H1 (cell line): Measurements from ENCODE around the gene TBK1. TPM values are rescaled to one million over a fixed set of nuclear protein-coding genes. Genes with fewer than 3 reads are reported as not detected.

Experiments
- CTCF ChIA-PET: fragments of 300-600 bp; sonication (Branson Sonifier 250); formaldehyde crosslinking; loops from one replicate; lab custom pipeline; 2021; ENCODE audit not compliant: partially characterized antibody; lab: Charles Lee
- POLR2A ChIA-PET: fragments of 300-600 bp; sonication (Branson Sonifier 250); formaldehyde crosslinking; loops from one replicate; lab custom pipeline; 2021; ENCODE audit warnings: inconsistent platforms; ENCODE audit not compliant: partially characterized antibody; lab: Charles Lee
- DNase-seq, 2 experiments: peaks; one replicate each; pipeline versions ENCODE4 v3.0.0 to v3.0.0-alpha.2; 2010 to 2022; ENCODE audit warnings: low spot score in 2 of 2, low read depth in 1 of 2, mixed read lengths in 1 of 2
- FAIRE-seq: peaks from 2 replicates; lab custom pipeline; 2011; peaks lifted over from hg19 to GRCh38; lab: Jason Lieb, UNC
- H2AFZ ChIP-seq: 2 replicates; pipeline ENCODE4 v1.8.1; 2012; ENCODE audit warnings: low read length, inconsistent platforms
- H2AK5ac ChIP-seq: 2 replicates; pipeline ENCODE4 v1.6.1; 2013; ENCODE audit warnings: low read depth, low read length
- H2BK120ac ChIP-seq: replicated peaks from 2 replicates; pipeline ENCODE3; 2013; ENCODE audit warnings: low read depth, low read length, inconsistent platforms
- H2BK12ac ChIP-seq: 2 replicates; pipeline ENCODE4 v1.6.1; 2013; ENCODE audit warnings: low read depth, low read length
- H2BK15ac ChIP-seq: 2 replicates; pipeline ENCODE4 v1.6.1; 2013; ENCODE audit warnings: low read length
- H2BK20ac ChIP-seq: 2 replicates; pipeline ENCODE4 v1.6.1; 2013; ENCODE audit warnings: low read length
- H2BK5ac ChIP-seq: 2 replicates; pipeline ENCODE4 v1.6.1; 2013; ENCODE audit warnings: low read depth, low read length
- H3K14ac ChIP-seq: 2 replicates; pipeline ENCODE4 v1.6.1; 2013; ENCODE audit warnings: inconsistent platforms; ENCODE audit not compliant: insufficient read length
- H3K18ac ChIP-seq: 2 replicates; pipeline ENCODE4 v1.6.1; 2013; ENCODE audit warnings: low read length; ENCODE audit errors: extremely low read depth
- H3K23ac ChIP-seq: 2 replicates; pipeline ENCODE4 v1.6.1; 2013; ENCODE audit warnings: inconsistent platforms; ENCODE audit not compliant: insufficient read length
- H3K23me2 ChIP-seq: 2 replicates; pipeline ENCODE4 v1.6.1; 2013; ENCODE audit warnings: low read depth, low read length
- H3K27ac ChIP-seq: 2 replicates; pipeline ENCODE4 v1.6.1; 2011; ENCODE audit warnings: low read depth, low read length, inconsistent platforms
- H3K27me3 ChIP-seq, 4 experiments: replicated peaks in 1 of 4; 1 replicate in 1 of 4; 2 replicates in 3 of 4; pipeline versions ENCODE4 v1.6.1 to v1.8.1; 2011 to 2013; ENCODE audit warnings: low read length in 3 of 4, mild to moderate bottlenecking in 3 of 4, inconsistent platforms in 2 of 4, mixed read lengths in 2 of 4, moderate library complexity in 1 of 4; ENCODE audit not compliant: control insufficient read depth in 3 of 4, insufficient read depth in 3 of 4; ENCODE audit errors: extremely low read depth in 1 of 4
- H3K36me3 ChIP-seq, 4 experiments: 2 replicates each; pipeline versions ENCODE4 v1.6.1 to v1.8.1; 2011 to 2013; ENCODE audit warnings: mild to moderate bottlenecking in 4 of 4, low read length in 3 of 4, moderate library complexity in 2 of 4, control low read depth in 1 of 4, inconsistent platforms in 1 of 4; ENCODE audit not compliant: insufficient read depth in 4 of 4, control insufficient read depth in 2 of 4
- H3K4ac ChIP-seq: replicated peaks from 2 replicates; pipeline ENCODE3; 2013; ENCODE audit warnings: low read length, low read depth, mixed read lengths, inconsistent platforms; ENCODE audit not compliant: insufficient read length
- H3K4me1 ChIP-seq, 4 experiments: replicated peaks in 1 of 4; 1 replicate in 1 of 4; 2 replicates in 3 of 4; pipeline versions ENCODE4 v1.6.1 to v1.8.1; 2011 to 2013; ENCODE audit warnings: low read length in 3 of 4, inconsistent platforms in 2 of 4, mixed read lengths in 1 of 4; ENCODE audit not compliant: insufficient read depth in 4 of 4, control insufficient read depth in 3 of 4
- H3K4me2 ChIP-seq, 2 experiments: 2 replicates each; pipeline versions ENCODE4 v1.6.1 to v1.8.1; 2011 to 2013; ENCODE audit warnings: low read depth in 2 of 2, low read length in 2 of 2, control low read depth in 1 of 2, inconsistent platforms in 1 of 2, mild to moderate bottlenecking in 1 of 2; ENCODE audit not compliant: insufficient read depth in 1 of 2
- H3K4me3 ChIP-seq, 4 experiments: fragments of 200-600, 300-600 bp in 1 of 4; sonication (generic), shearing (Covaris generic), sonication (Bioruptor Twin) in 1 of 4; 2 replicates each; pipeline versions ENCODE4 v1.5.1 to v1.8.1; 2011 to 2016; ENCODE audit warnings: low read length in 4 of 4, low read depth in 3 of 4, control low read depth in 2 of 4, inconsistent platforms in 2 of 4, mild to moderate bottlenecking in 2 of 4, mixed read lengths in 1 of 4, moderate library complexity in 1 of 4; ENCODE audit not compliant: insufficient read depth in 2 of 4; ENCODE audit errors: extremely low read depth in 1 of 4
- H3K56ac ChIP-seq: replicated peaks from 2 replicates; pipeline ENCODE3; 2013; ENCODE audit warnings: low read depth, mild to moderate bottlenecking, mixed read lengths, low read length, inconsistent platforms; ENCODE audit not compliant: insufficient read length
- H3K79me1 ChIP-seq: 2 replicates; pipeline ENCODE4 v1.6.1; 2013; ENCODE audit warnings: low read depth, low read length, control low read depth
- H3K79me2 ChIP-seq, 2 experiments: 2 replicates each; pipeline versions ENCODE4 v1.6.1 to v1.8.1; 2012 to 2013; ENCODE audit warnings: low read length in 2 of 2, mild to moderate bottlenecking in 2 of 2, inconsistent platforms in 1 of 2; ENCODE audit not compliant: insufficient read depth in 2 of 2, control insufficient read depth in 1 of 2
- H3K9ac ChIP-seq, 4 experiments: replicated peaks in 1 of 4; 1 replicate in 1 of 4; 2 replicates in 3 of 4; pipeline versions ENCODE4 v1.6.1 to v1.8.1; 2011 to 2013; ENCODE audit warnings: low read depth in 3 of 4, low read length in 3 of 4, control low read depth in 2 of 4, mild to moderate bottlenecking in 2 of 4, moderate library complexity in 2 of 4, inconsistent platforms in 1 of 4; ENCODE audit errors: extremely low read depth in 1 of 4
- H3K9me3 ChIP-seq, 2 experiments: 2 replicates each; pipeline versions ENCODE4 v1.6.1 to v1.8.1; 2012 to 2013; ENCODE audit warnings: mild to moderate bottlenecking in 2 of 2, moderate library complexity in 2 of 2, control low read depth in 1 of 2, inconsistent platforms in 1 of 2, low read depth in 1 of 2, low read length in 1 of 2, mixed read lengths in 1 of 2; ENCODE audit not compliant: insufficient read depth in 2 of 2
- H4K20me1 ChIP-seq, 2 experiments: replicated peaks in 1 of 2; 2 replicates each; pipeline versions ENCODE3 to v1.8.1; 2011 to 2013; ENCODE audit warnings: inconsistent platforms in 2 of 2, low read length in 2 of 2, mild to moderate bottlenecking in 1 of 2; ENCODE audit not compliant: insufficient read depth in 2 of 2, control insufficient read depth in 1 of 2
- H4K5ac ChIP-seq: 2 replicates; pipeline ENCODE4 v1.6.1; 2013; ENCODE audit warnings: low read length, low read depth, mixed read lengths, inconsistent platforms; ENCODE audit not compliant: insufficient read length
- H4K8ac ChIP-seq: 2 replicates; pipeline ENCODE4 v1.8.0; 2013; ENCODE audit warnings: mild to moderate bottlenecking, moderate library complexity, low read length, inconsistent platforms; ENCODE audit not compliant: insufficient read depth; ENCODE audit errors: extremely low read depth
- H4K91ac ChIP-seq: replicated peaks from 2 replicates; pipeline ENCODE3; 2013; ENCODE audit warnings: low read length, mixed read lengths, inconsistent platforms; ENCODE audit not compliant: insufficient read length
- CBX5 ChIP-seq: fragments of 300-800, 300-1000 bp; sonication (generic); IDR thresholded peaks from 2 replicates; pipeline ENCODE4 v1.7.1; 2016; ENCODE audit warnings: antibody characterized with exemption, low read length, low read depth
- CHD1 ChIP-seq: IDR thresholded peaks from 2 replicates; pipeline ENCODE4 v1.6.1; 2012; ENCODE audit warnings: low read depth, low read length, improper control_type of control experiment
- CREB1 ChIP-seq: IDR thresholded peaks from 2 replicates; pipeline ENCODE4 v1.6.1; 2012; ENCODE audit warnings: inconsistent platforms
- CTBP2 ChIP-seq: IDR thresholded peaks from 2 replicates; pipeline ENCODE4 v1.7.0; 2011; ENCODE audit warnings: borderline replicate concordance, mild to moderate bottlenecking, moderate library complexity, mixed read lengths, low read length; ENCODE audit not compliant: insufficient read depth, insufficient read length
- FOSL1 ChIP-seq: IDR thresholded peaks from 2 replicates; pipeline ENCODE4 v1.6.1; 2011; ENCODE audit warnings: mild to moderate bottlenecking, low read depth, low read length, moderate library complexity; ENCODE audit not compliant: insufficient read depth
- KDM1A ChIP-seq: fragments of 200-600, 300-600 bp; sonication (generic); IDR thresholded peaks from 2 replicates; pipeline ENCODE4 v1.7.1; 2016; ENCODE audit warnings: mild to moderate bottlenecking, low read length, borderline replicate concordance
- KDM4A ChIP-seq: IDR thresholded peaks from one replicate; pipeline ENCODE4 v1.7.1; 2012; ENCODE audit warnings: low read depth, mild to moderate bottlenecking, moderate library complexity, low read length, inconsistent platforms; ENCODE audit not compliant: severe bottlenecking
- PHF8 ChIP-seq: fragments of 200-600 bp; sonication (generic); conservative IDR thresholded peaks from 2 replicates; pipeline ENCODE4 v1.7.1; 2012; ENCODE audit warnings: low read depth, mild to moderate bottlenecking, inconsistent platforms, low read length, moderate library complexity
- SP4 ChIP-seq: IDR thresholded peaks from 2 replicates; pipeline ENCODE4 v1.6.1; 2012; ENCODE audit warnings: low read length, inconsistent platforms
- SRF ChIP-seq: IDR thresholded peaks from 2 replicates; pipeline ENCODE4 v1.6.1; 2011; ENCODE audit warnings: mild to moderate bottlenecking, low read depth, low read length, moderate library complexity
- WGBS, 2 experiments: shearing (Covaris generic) in 1 of 2; methylation state at CpG; one replicate each; pipeline versions ENCODE4 v1.1.6 to v1.1.7; 2013 to 2015; ENCODE audit warnings: low lambda C conversion rate in 2 of 2, mixed read lengths in 2 of 2, inconsistent platforms in 1 of 2, low coverage in 1 of 2, missing lambda C conversion rate in 1 of 2; ENCODE audit not compliant: insufficient replicate concordance in 2 of 2, insufficient coverage in 1 of 2, insufficient read length in 1 of 2; ENCODE audit errors: extremely low coverage in 1 of 2, missing lambda C conversion rate in 1 of 2; 5-methylcytosine and 5-hydroxymethylcytosine counted together
- polyA plus RNA-seq, 7 experiments: library from polyadenylated mRNA; depleted of rRNA in 3 of 7; stranded (reverse) in 5 of 7; unstranded in 2 of 7; fragments of >200 nt in 5 of 7; fragments of 200-250 nt in 2 of 7; gene quantifications; 1 replicate in 5 of 7; 2 replicates in 1 of 7; 4 replicates in 1 of 7; pipeline versions ENCODE4 v1.2.1 to v1.2.3, GENCODE V29; 2011 to 2013; ENCODE audit warnings: missing spikeins in 2 of 7, mixed read lengths in 2 of 7
- total RNA-seq: library from RNA; stranded (reverse); fragmentation: NEBNext Ultra II Directional; extraction: Animal tissue kit (Norgen Biotek cat#: 25700); gene quantifications from 2 replicates; pipeline ENCODE4 v1.2.1, GENCODE V29; 2021
- TF ChIP-seq, protein P1 (sequence below): IDR thresholded peaks from 2 replicates; pipeline ENCODE4 v1.6.1; 2012; ENCODE audit warnings: low read length, inconsistent platforms
- TF ChIP-seq, protein P2 (sequence below): IDR thresholded peaks from 2 replicates; pipeline ENCODE4 v1.6.1; 2011; ENCODE audit warnings: low read depth, mild to moderate bottlenecking, low read length; ENCODE audit not compliant: insufficient read depth

Gene TBK1
- total and polyA plus RNA-seq, 2 of the 8 experiments (the other 6 are each of a cell fraction or from before 2014, with no cell fraction given): 5.3 to 20.4 TPM

GRCh38 chr12:64496839-64497400, 45.0 kb downstream of the TBK1 start:
- Histone ChIP-seq H3K79me1 (no peaks in the 10 kb centered on the region), H2BK15ac (no peak overlapping the region), H3K4me2 (no peak overlapping the region), H3K4me3 (no peak overlapping the region), H3K79me2 (no peaks in the 10 kb centered on the region), H2BK12ac (no peak overlapping the region), H3K23me2 (no peaks in the 10 kb centered on the region), H2BK120ac (no peak overlapping the region), H3K27ac (no peak overlapping the region), H3K56ac (no peak overlapping the region), H3K4me1 (no peaks in the 10 kb centered on the region), H2BK5ac (no peak overlapping the region), H2BK20ac (no peak overlapping the region), H4K91ac (no peak overlapping the region), H4K5ac (no peak overlapping the region), H3K4ac (no peak overlapping the region), H3K9ac (no peak overlapping the region), H3K18ac (no peak overlapping the region), H3K23ac (no peak overlapping the region), H3K27me3 (no peaks in the 10 kb centered on the region), H2AK5ac (no peak overlapping the region), H2AFZ (no peak overlapping the region), H4K20me1 (no peaks in the 10 kb centered on the region), H3K14ac (no peak overlapping the region), H3K36me3 (peaks cover 2 to 59% (median 19%) of the 10 kb centered on the region in 4 experiments; a peak in 6 of 8 replicates), H4K8ac (no peak overlapping the region), H3K9me3 (no peaks in the 10 kb centered on the region)
- FAIRE-seq (no peak), DNase-seq (no peak)
- WGBS, 2 experiments: 96% methylated on average over 2 of the region's 2 CpGs; no CpG with 5 or more reads in 1 of the 2 experiments
- CTCF ChIA-PET: interaction anchor here (0.7 to 1.5 kb wide), 3 partner anchors 18 to 44 kb away, joined by 3 to 5 read pairs (median 3); no protein-coding TSS in a partner anchor
- POLR2A ChIA-PET: no interaction called here
- TF ChIP-seq SRF (no peak), CBX5 (no peak), SP4 (no peak), CTBP2 (no peak), CREB1 (no peak), FOSL1 (no peak), CHD1 (no peak), KDM1A (no peak), KDM4A (no peak), PHF8 (no peak)
- TF ChIP-seq, protein P1, sequence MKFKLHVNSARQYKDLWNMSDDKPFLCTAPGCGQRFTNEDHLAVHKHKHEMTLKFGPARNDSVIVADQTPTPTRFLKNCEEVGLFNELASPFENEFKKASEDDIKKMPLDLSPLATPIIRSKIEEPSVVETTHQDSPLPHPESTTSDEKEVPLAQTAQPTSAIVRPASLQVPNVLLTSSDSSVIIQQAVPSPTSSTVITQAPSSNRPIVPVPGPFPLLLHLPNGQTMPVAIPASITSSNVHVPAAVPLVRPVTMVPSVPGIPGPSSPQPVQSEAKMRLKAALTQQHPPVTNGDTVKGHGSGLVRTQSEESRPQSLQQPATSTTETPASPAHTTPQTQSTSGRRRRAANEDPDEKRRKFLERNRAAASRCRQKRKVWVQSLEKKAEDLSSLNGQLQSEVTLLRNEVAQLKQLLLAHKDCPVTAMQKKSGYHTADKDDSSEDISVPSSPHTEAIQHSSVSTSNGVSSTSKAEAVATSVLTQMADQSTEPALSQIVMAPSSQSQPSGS: no peak
- TF ChIP-seq, protein P2, sequence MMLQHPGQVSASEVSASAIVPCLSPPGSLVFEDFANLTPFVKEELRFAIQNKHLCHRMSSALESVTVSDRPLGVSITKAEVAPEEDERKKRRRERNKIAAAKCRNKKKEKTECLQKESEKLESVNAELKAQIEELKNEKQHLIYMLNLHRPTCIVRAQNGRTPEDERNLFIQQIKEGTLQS: no peak
